SU-DHL-6 (cell line): ENCODE results near the gene ARID3B.
"Not testable (repeated sequence)": the region's sequence is repeated elsewhere in the genome, so short reads cannot be mapped to it uniquely, and the experiment has no call there.

Experiments
- H2AFZ ChIP-seq: fragments of 200-600 bp; sonication (generic); 2 replicates; pipeline ENCODE4 v1.6.1; 2014; ENCODE audit warnings: low read depth, mild to moderate bottlenecking, moderate library complexity, mixed read lengths, antibody characterized with exemption, low read length; ENCODE audit not compliant: severe bottlenecking
- H3F3A ChIP-seq: fragments of 200-600 bp; shearing (Covaris generic); 2 replicates; pipeline ENCODE4 v1.6.0; 2016; ENCODE audit warnings: antibody characterized with exemption, mild to moderate bottlenecking; ENCODE audit not compliant: insufficient read depth
- H3K27ac ChIP-seq: fragments of 200-600 bp; sonication (generic); 2 replicates; pipeline ENCODE4 v1.5.1; 2016; ENCODE audit warnings: low read depth, mild to moderate bottlenecking, low read length, moderate library complexity, mixed read lengths
- H3K27me3 ChIP-seq: fragments of 200-600 bp; sonication (generic), shearing (Covaris generic); 2 replicates; pipeline ENCODE4 v1.6.0; 2014; ENCODE audit warnings: mild to moderate bottlenecking, low read length
- H3K36me3 ChIP-seq: fragments of 200-600 bp; sonication (generic); 2 replicates; pipeline ENCODE4 v1.6.1; 2014; ENCODE audit warnings: mild to moderate bottlenecking, low read length, mixed read lengths
- H3K4me2 ChIP-seq: fragments of 300-600, 200-600 bp; shearing (Covaris generic), sonication (generic); 2 replicates; pipeline ENCODE4 v1.6.0; 2014; ENCODE audit warnings: low read length, low read depth, mild to moderate bottlenecking; ENCODE audit not compliant: poor library complexity, severe bottlenecking
- H3K4me3 ChIP-seq: fragments of 200-600 bp; sonication (generic); 2 replicates; pipeline ENCODE4 v1.5.1; 2014; ENCODE audit warnings: antibody characterized with exemption, low read length, mild to moderate bottlenecking, mixed read lengths; ENCODE audit not compliant: insufficient read depth, poor library complexity, severe bottlenecking
- H3K79me2 ChIP-seq: fragments of 200-600 bp; sonication (generic); 2 replicates; pipeline ENCODE4 v1.6.1; 2014; ENCODE audit warnings: mild to moderate bottlenecking, low read length, moderate library complexity; ENCODE audit not compliant: insufficient read depth
- H3K9ac ChIP-seq: fragments of 200-600 bp; sonication (generic); 2 replicates; pipeline ENCODE4 v1.7.0; 2014; ENCODE audit warnings: mild to moderate bottlenecking, low read length
- H3K9me2 ChIP-seq: fragments of 200-600 bp; sonication (generic); replicated peaks from 2 replicates; pipeline ENCODE4 v1.6.1; 2014; ENCODE audit warnings: low read length; ENCODE audit not compliant: insufficient read depth
- H3K9me3 ChIP-seq: fragments of 200-600 bp; sonication (generic); 2 replicates; pipeline ENCODE4 v1.6.1; 2014; ENCODE audit warnings: low read length, mixed read lengths; ENCODE audit not compliant: insufficient read depth
- H4K20me1 ChIP-seq: fragments of 200-600 bp; sonication (generic); 2 replicates; pipeline ENCODE4 v1.6.1; 2014; ENCODE audit warnings: low read depth, mild to moderate bottlenecking, antibody characterized with exemption, low read length, moderate library complexity, mixed read lengths
- CTCF ChIP-seq: fragments of 200-600 bp; sonication (generic); IDR thresholded peaks from one replicate; pipeline ENCODE4 v1.5.1; 2017; ENCODE audit warnings: antibody characterized with exemption, mild to moderate bottlenecking, low read length, moderate library complexity; ENCODE audit not compliant: insufficient read depth, poor library complexity, severe bottlenecking
- EZH2phosphoT487 ChIP-seq: fragments of 200-600 bp; sonication (generic), shearing (Covaris generic); conservative IDR thresholded peaks from 2 replicates; pipeline ENCODE4 v1.6.1; 2018; ENCODE audit warnings: mild to moderate bottlenecking, antibody characterized with exemption, low read length, moderate library complexity, mixed read lengths

Gene ARID3B

GRCh38 chr15:74506515-74506840 lies 34.5 kb upstream of the ARID3B start:
- Histone ChIP-seq H3K9ac (no peak overlapping the region), H4K20me1 (no peaks in the 10 kb centered on the region), H3K79me2 (no peaks in the 10 kb centered on the region), H3K4me2 (no peak overlapping the region), H3K9me2 (no peaks in the 10 kb centered on the region), H3K9me3 (no peaks in the 10 kb centered on the region), H3K27me3 (no peaks in the 10 kb centered on the region), H3F3A (no peaks in the 10 kb centered on the region), H3K4me3 (no peak overlapping the region), H3K27ac (no peak overlapping the region), H2AFZ (no peak overlapping the region), H3K36me3 (no peaks in the 10 kb centered on the region)
- TF ChIP-seq EZH2phosphoT487, result no peak

- Histone ChIP-seq H4K20me1 (no peaks in the 10 kb centered on the region), H3K79me2 (no peaks in the 10 kb centered on the region), H3K9me3 (no peaks in the 10 kb centered on the region), H3F3A (no peaks in the 10 kb centered on the region), H3K27ac (no peak overlapping the region), H3K36me3 (no peaks in the 10 kb centered on the region), H3K9ac (no peak overlapping the region), H3K9me2 (no peaks in the 10 kb centered on the region), H2AFZ (no peak overlapping the region), H3K27me3 (no peaks in the 10 kb centered on the region), H3K4me3 (no peak overlapping the region), H3K4me2 (no peak overlapping the region)
- TF ChIP-seq EZH2phosphoT487 (no peak), CTCF (no peak)
Measured at GRCh38 chr15:74511583-74511982, 29.4 kb upstream of the ARID3B start.

GRCh38 chr15:74514059-74514458 lies 27.0 kb upstream of the ARID3B start:
- H3K27ac ChIP-seq, H2AFZ ChIP-seq, H3K79me2 ChIP-seq, H3K36me3 ChIP-seq, H3K9me3 ChIP-seq, H4K20me1 ChIP-seq, H3K4me3 ChIP-seq, H3K9me2 ChIP-seq, H3K9ac ChIP-seq, H3K27me3 ChIP-seq, H3F3A ChIP-seq, H3K4me2 ChIP-seq: not testable (repeated sequence)

GRCh38 chr15:74517096-74517495 lies 23.9 kb upstream of the ARID3B start:
- H4K20me1 ChIP-seq, result no peaks in the 10 kb centered on the region
- no peaks in the 10 kb centered on the region for H3K27me3 ChIP-seq
- H2AFZ ChIP-seq, result no peak overlapping the region

More at GRCh38 chr15:74517096-74517495, 23.9 kb upstream of the ARID3B start:
- no peaks in the 10 kb centered on the region for H3K9me3 ChIP-seq
- H3K4me3 ChIP-seq, result no peak overlapping the region
- H3K9me2 ChIP-seq, result no peaks in the 10 kb centered on the region
- H3K36me3 ChIP-seq, result no peaks in the 10 kb centered on the region
- TF ChIP-seq CTCF (no peak), EZH2phosphoT487 (no peak)
- H3K9ac ChIP-seq, result no peak overlapping the region
- no peak overlapping the region for H3K27ac ChIP-seq
- no peaks in the 10 kb centered on the region for H3F3A ChIP-seq
- no peaks in the 10 kb centered on the region for H3K79me2 ChIP-seq
- no peak overlapping the region for H3K4me2 ChIP-seq
